Activated naive CD8-positive, alpha-beta T cell (primary cell): Measurements from ENCODE around the gene WASF2.

ENCODE experiments used
- H3K27ac Mint-ChIP-seq: one replicate; pipeline ENCODE4 v1.8.0; 2021; ENCODE audit warnings: mixed read lengths
- H3K27me3 Mint-ChIP-seq: one replicate; pipeline ENCODE4 v1.8.0; 2021; ENCODE audit warnings: mixed read lengths
- H3K36me3 Mint-ChIP-seq: one replicate; pipeline ENCODE4 v1.8.0; 2021; ENCODE audit warnings: mixed read lengths
- H3K4me1 Mint-ChIP-seq: one replicate; pipeline ENCODE4 v1.8.0; 2021; ENCODE audit warnings: low read depth, mixed read lengths
- H3K4me3 Mint-ChIP-seq: one replicate; pipeline ENCODE4 v1.8.0; 2021; ENCODE audit warnings: mild to moderate bottlenecking, mixed read lengths
- H3K9me3 Mint-ChIP-seq: one replicate; pipeline ENCODE4 v1.8.0; 2021; ENCODE audit warnings: low read depth, mixed read lengths

Gene WASF2

DNA sequence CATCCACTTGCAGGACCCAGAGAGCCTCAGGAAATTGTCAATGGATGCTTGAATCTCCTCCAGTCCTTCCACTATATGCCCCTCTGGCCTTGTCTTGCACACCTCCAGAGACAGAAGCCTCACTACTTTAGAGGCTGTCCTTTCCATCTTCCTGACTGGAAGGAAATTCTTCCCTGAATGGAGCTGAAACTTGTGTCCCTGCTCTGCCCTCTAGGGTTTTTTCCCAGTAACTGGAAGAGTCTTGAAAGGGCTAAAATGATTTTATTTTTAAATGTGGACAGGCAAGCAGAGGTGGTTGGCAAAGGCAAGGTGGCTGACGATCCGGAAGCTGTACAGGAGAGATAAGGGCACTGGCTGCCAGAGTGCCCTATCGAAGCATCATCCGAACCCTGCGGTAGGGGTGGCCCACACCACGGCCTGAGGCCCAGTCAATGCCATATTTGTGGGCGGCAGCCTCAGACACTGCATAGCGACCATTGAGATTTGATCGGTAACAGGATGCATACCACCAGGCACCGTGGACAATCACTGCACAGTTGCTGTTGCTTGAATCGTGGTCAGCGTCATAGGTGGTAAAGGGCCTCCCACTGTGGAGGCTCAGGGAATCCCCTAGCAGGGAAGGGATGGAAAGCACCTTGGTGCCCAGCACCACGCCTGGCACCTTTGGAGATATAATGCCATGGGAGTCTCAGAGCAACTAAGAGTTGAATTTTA is 120.9 kb downstream of the WASF2 start:
- Mint-ChIP-seq H3K4me3 (no peak overlapping the region), H3K27ac (no peak overlapping the region), H3K9me3 (no peaks in the 10 kb centered on the region), H3K36me3 (no peaks in the 10 kb centered on the region), H3K4me1 (peaks cover 26% of the 10 kb centered on the region), H3K27me3 (no peaks in the 10 kb centered on the region)

DNA sequence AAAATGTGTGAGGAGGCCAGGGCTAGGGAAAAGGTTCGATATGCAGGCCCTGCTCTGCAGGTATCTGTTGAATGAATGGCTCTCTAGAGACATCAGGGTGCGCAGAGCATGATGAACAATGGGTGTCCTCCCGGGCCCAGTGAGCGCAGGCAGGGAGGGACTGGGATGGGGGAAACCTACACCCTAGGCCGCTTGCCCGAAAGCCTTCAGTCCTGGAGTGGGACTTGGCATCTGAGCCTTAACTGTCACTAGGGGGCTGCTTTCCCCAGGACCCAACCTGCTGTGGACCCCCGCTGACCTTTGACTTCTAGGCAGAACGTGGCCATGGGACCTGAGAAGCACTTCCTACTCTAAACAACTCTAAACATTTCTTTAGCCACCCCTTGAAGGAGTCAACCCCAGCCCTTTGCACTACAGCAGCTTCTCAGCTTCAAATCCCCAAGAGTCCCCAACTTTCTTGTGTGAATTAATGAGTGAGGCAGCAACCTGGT is 122.8 kb downstream of the WASF2 start:
- Mint-ChIP-seq H3K9me3 (no peaks in the 10 kb centered on the region), H3K4me3 (peak overlapping the region; percentile 77), H3K27ac (no peak overlapping the region), H3K27me3 (no peaks in the 10 kb centered on the region), H3K36me3 (no peaks in the 10 kb centered on the region), H3K4me1 (peaks cover 28% of the 10 kb centered on the region)

DNA sequence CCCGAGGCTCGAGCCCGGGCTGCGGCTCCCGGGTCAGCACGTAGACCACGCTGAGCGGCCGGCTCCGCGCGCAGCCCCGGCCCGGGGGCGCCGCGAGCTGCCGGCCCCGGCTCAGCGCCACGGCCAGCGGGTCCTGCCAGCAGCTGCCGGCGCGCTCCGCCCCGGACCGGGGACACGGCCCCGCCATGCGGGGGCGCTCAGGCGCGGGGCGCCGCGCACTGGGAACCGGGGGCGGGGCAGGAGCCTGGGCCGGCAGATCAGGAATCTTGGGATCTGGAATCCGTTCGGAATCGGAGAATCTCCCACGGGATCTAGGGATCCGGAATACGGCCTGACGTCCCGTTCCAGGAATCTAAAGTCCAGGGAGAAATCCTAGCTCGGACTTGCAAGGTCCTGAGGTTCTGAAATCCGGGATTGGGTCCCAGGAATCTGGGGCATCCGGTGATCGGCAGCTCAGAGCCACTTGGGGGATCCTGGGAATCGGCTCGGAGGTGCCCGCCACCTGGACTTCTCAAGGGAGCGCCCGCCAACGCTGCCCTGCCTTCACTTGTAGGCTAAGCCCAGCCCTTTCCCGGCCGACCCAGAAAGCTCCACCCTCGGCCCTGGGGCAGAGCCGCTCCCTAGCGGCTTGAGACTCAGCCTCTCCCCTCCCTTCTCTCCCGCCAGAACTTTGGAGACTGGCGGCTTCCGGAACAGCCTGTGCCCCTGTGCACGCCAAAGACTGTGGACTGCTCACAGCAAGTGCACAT is 123.4 kb downstream of the WASF2 start, which contains the start of gene MAP3K6:
MAP3K6 (minus strand) TSS at position 551 of the 749 bp plus-strand sequence; CDS start at position 187, 364 bp downstream.
- H3K27me3 Mint-ChIP-seq: no peaks in the 10 kb centered on the region
- H3K4me3 Mint-ChIP-seq: peak within 1 kb of the TSS; percentile 87
- H3K9me3 Mint-ChIP-seq: no peaks in the 10 kb centered on the region
- peaks cover 28% of the 10 kb centered on the region for H3K4me1 Mint-ChIP-seq
- H3K36me3 Mint-ChIP-seq: no peaks in the 10 kb centered on the region
- no peak within 1 kb of the TSS for H3K27ac Mint-ChIP-seq

DNA sequence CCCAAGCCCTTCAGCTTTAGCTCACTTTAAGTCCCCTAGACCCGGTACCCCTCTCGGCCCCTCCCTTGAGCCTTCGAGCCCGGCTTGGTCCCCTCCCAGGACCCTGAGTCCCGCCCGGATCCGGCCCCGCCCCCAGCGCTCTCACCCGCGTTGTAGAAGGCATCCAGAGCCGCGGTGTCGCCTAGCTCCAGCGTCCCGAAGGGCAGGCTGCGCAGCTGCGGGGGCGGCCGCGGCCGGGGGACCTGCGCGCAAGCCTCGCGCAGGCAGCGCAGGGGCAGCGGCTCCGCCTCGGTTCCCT is 123.9 kb downstream of the WASF2 start:
- Mint-ChIP-seq H3K27ac (no peak overlapping the region), H3K27me3 (no peaks in the 10 kb centered on the region), H3K9me3 (no peaks in the 10 kb centered on the region), H3K4me3 (peak overlapping the region; percentile 87), H3K4me1 (peaks cover 28% of the 10 kb centered on the region), H3K36me3 (no peaks in the 10 kb centered on the region)

DNA sequence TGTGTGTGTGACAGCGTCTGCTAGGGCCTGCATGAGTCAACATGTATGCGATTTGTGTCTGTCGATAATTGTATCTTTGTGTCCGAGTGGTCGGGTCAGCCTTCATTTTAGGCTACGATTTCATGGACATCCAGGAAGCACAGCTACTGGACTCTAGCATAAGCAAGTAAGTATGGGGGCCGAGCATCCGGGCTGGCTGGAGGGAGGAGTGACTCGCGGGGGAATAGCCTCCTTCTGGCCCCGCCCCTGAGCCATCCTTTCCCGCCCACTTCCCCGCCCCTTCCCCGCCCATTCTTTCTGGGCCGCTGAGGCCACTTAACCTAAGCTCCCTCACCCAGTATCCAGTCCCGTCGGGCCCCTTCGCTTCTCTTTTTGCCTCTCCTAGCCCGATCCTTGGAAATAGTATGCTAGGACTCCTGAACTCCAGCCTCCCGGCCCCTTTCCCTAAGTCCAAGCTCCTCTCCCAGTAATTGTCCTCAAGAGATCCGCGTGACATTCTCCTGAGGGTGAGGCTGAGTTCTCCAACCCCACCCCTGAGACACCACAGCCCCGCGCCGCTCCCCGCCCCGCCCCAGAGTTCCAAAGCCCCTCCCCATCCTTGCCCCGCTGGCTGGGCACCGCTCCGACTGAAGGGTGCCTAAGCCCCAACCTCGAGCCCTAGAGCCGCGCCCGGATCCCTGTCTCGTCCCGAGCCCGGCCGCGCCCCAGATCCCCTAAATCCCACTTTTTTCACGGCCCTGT is 124.4 kb downstream of the WASF2 start:
- Mint-ChIP-seq H3K36me3 (no peaks in the 10 kb centered on the region), H3K27ac (no peak overlapping the region), H3K4me1 (peaks cover 28% of the 10 kb centered on the region), H3K4me3 (peak overlapping the region; percentile 87), H3K9me3 (no peaks in the 10 kb centered on the region), H3K27me3 (no peaks in the 10 kb centered on the region)

DNA sequence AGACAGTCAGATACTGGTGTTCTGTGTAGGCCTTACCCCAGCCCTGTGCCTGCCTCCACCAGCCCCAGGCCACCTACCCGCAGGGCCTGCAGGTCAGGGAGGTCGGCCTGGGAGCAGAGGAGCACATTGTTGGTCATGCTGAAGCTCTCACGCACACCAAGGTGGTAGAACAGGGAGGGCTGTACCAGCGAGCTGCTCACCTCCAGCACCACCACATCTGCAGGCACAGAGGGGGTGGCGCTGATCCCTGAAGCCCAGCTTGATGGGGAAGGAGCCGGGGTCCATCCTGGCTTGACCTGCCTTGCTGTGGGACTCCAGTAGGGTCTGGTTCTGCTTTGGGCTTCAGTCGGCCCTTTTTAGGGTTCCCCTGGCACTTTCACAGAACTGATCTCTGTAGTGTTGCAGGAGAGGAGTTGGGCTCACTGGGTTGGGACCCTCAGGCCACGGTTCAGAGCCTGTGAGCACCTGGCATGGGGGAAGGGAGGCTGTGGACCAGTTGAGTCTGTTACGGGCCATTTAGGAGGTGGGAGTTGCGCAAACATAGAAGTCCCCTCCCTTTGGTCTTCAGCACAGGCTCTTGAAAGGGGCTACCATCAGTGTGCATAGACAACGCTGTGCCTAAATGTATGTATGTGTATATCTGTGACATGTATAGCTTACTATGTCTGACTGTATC is 125.1 kb downstream of the WASF2 start:
- Mint-ChIP-seq H3K4me1 (peaks cover 32% of the 10 kb centered on the region), H3K27me3 (no peaks in the 10 kb centered on the region), H3K9me3 (no peaks in the 10 kb centered on the region), H3K4me3 (peak overlapping the region; percentile 87), H3K36me3 (no peaks in the 10 kb centered on the region), H3K27ac (no peak overlapping the region)

DNA sequence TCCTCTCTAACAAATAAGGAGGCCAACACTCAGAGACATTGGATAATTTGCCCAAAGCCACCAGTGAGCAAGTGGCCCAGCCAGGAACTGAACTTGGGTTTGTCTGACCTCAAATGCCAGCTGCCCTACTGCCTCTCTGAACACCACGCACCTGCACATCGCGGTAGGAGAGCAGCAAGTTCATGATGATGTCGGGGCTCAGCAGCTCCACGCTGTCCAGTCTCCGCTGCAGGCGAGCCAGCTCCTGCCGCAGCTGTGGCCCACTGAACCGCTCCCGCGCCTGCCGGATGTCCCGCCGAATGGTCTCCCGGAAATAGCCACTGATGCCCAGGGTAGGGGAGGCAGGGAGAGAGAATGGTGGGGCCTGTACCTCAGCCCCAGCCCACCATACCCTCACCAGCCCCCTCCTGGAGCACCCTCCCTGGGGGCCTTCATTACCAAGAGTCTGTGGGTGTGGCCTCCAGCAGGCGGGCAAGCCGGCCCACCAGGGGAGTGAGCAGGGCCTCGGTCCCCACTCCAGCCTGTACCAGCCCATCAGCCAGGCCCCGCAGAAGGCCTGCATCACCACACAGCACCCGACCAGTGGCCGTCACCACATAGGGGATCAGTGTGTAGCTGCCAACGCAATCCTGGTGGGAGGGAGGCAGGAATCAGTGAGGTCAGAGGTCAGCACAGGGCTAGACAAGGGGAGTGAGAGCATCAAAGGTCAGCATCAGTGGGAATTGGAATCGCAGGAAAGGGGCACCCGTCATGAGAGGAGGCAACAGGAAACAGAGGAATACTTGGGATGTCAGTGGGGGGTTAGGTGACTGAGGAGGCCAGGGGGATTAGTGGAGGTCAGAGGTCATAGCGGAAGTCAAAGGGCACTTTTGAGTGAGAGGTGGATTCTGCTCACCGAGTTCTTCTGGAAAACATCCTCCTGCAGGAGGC is 125.9 kb downstream of the WASF2 start:
- Mint-ChIP-seq H3K36me3 (no peaks in the 10 kb centered on the region), H3K4me3 (peak overlapping the region; percentile 48), H3K27me3 (no peaks in the 10 kb centered on the region), H3K27ac (no peak overlapping the region), H3K9me3 (no peaks in the 10 kb centered on the region), H3K4me1 (peaks cover 34% of the 10 kb centered on the region)

DNA sequence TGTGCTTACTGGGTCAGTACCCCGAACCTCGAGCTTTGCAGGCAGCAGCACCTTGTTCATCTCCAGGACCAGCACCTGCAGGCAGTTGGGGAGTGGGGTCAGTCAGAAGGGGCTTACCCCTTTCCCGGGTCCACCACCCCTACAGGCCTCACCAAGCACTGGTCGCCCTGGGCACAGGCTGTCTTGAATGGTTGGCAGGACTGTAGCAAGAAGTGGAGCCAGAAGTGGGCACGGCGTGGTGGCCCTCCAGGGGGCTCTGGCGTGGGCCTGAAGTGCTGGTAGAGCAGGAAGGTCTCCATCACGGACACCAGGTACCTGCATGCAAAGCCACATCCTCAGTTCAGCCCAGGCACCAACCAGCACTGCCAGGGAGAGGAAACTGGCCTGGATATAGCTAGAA is 128.4 kb downstream of the WASF2 start:
- no peaks in the 10 kb centered on the region for H3K27me3 Mint-ChIP-seq
- no peak overlapping the region for H3K27ac Mint-ChIP-seq
- no peak overlapping the region for H3K4me3 Mint-ChIP-seq
- H3K36me3 Mint-ChIP-seq: no peaks in the 10 kb centered on the region
- H3K9me3 Mint-ChIP-seq: no peaks in the 10 kb centered on the region
- H3K4me1 Mint-ChIP-seq: peaks cover 42% of the 10 kb centered on the region

DNA sequence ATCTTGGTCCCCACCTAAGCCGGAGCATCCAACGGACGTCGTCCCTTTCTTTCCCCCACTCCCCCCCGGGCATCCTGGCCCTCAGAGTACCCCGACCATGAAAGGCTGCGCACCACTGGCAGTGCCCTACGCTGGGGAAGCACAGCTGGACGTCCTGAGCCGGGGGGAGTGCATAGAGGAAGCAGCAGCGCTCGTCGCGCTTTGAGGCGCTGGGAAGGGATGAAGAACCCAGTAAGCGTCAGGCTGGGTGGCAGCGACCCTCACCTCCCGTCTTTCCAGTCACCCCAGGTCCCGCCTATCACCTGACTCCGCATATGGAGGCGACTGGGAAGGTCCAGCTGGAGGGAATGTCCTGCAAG is 128.9 kb downstream of the WASF2 start:
- H3K4me3 Mint-ChIP-seq: no peak overlapping the region
- H3K9me3 Mint-ChIP-seq: no peaks in the 10 kb centered on the region
- no peaks in the 10 kb centered on the region for H3K27me3 Mint-ChIP-seq
- peaks cover 46% of the 10 kb centered on the region for H3K4me1 Mint-ChIP-seq
- H3K27ac Mint-ChIP-seq: no peak overlapping the region
- H3K36me3 Mint-ChIP-seq: no peaks in the 10 kb centered on the region

DNA sequence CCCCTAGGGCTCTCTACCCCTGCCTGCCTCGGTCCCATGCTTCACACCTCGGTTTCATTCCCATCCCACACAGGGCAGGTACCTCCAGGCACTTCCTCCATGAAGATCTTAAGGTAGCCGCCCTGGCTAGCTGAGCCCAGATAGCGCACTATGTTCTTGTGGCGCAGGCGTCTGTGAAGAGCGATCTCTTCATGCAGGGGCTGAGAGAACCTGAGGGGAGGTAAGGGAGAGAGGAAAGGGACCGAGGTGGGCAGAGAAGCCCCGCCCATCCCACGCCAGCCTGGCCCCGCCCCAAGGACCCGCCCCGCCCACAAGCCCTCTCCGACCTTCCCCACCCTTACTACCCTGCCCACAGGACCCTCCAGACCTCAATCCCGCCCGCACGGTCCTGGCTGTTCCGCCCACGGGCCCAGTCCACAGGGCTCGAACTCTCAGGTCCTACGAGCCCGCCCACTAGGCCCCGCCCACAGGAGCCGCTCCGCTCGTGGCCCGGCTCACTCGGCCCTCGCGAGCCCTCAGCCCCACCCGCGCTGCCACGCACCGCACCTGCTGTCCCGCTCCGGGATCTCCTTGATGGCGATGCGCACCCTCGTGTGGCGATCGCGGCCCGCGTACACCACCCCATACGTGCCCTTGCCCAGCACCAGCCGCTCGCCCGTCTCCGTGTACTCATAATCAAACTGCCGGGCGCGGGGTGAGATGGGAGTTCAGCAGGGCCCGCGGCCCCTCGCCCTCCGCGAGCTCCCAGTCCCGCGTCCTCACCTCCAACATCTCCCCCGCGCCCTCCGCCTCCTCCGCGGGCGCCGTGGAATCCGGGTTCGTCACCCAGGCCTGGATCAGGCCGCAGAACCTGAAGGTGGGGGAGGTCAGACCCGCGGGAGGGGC is 129.6 kb downstream of the WASF2 start:
- peaks cover 48% of the 10 kb centered on the region for H3K4me1 Mint-ChIP-seq

DNA sequence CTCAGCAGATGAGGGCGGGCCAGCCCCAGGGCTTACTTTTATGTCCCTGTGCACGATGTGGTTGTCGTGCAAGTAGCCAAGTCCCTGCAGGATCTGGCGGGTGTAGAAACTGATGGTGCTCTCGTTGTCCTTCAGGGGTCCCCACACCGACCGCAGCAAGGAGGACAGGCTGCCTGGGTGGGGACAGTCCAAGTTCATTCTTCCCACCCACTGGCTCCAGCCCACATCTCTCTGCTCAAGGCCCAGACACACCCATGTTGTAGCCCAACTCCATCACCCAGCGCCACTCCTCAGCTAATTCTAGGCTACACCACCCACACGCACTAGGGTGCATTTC is 130.2 kb downstream of the WASF2 start:
- Mint-ChIP-seq H3K27me3 (no peaks in the 10 kb centered on the region), H3K9me3 (no peaks in the 10 kb centered on the region), H3K4me3 (peak overlapping the region; percentile 77), H3K36me3 (no peaks in the 10 kb centered on the region), H3K4me1 (peaks cover 45% of the 10 kb centered on the region), H3K27ac (no peak overlapping the region)

More for the DNA sequence above, 129.6 kb downstream of the WASF2 start:
- Mint-ChIP-seq H3K36me3 (no peaks in the 10 kb centered on the region), H3K9me3 (no peaks in the 10 kb centered on the region), H3K27ac (no peak overlapping the region), H3K27me3 (no peaks in the 10 kb centered on the region), H3K4me3 (peak overlapping the region; percentile 77)

DNA sequence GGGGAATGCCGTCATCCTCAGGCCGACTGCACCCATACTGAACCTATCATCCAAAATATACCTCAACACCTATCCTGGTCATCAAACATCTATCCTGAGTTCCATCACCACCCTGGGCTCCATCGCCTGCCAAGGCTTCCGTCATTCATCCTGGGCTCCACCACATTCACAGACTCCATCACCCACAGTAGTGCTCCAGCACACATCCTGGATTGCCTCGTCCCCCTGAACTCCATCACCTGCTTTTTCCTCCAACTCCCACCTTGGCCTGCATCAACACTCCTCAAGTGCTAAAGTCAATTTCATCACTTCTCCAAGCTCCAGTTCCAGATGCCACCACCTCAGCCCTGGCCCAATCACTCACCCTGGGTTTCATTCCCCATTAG is 131.0 kb downstream of the WASF2 start:
- Mint-ChIP-seq H3K4me3 (no peak overlapping the region), H3K36me3 (no peaks in the 10 kb centered on the region), H3K9me3 (no peaks in the 10 kb centered on the region), H3K27ac (no peak overlapping the region), H3K27me3 (no peaks in the 10 kb centered on the region), H3K4me1 (peaks cover 42% of the 10 kb centered on the region)
